ENCODE measurements around the gene PLPPR1. TPM values are rescaled to one million over a fixed set of nuclear protein-coding genes. Genes with fewer than 3 reads are reported as not detected.

PLPPR1 gene
- total RNA-seq: 4.3 TPM

DNA sequence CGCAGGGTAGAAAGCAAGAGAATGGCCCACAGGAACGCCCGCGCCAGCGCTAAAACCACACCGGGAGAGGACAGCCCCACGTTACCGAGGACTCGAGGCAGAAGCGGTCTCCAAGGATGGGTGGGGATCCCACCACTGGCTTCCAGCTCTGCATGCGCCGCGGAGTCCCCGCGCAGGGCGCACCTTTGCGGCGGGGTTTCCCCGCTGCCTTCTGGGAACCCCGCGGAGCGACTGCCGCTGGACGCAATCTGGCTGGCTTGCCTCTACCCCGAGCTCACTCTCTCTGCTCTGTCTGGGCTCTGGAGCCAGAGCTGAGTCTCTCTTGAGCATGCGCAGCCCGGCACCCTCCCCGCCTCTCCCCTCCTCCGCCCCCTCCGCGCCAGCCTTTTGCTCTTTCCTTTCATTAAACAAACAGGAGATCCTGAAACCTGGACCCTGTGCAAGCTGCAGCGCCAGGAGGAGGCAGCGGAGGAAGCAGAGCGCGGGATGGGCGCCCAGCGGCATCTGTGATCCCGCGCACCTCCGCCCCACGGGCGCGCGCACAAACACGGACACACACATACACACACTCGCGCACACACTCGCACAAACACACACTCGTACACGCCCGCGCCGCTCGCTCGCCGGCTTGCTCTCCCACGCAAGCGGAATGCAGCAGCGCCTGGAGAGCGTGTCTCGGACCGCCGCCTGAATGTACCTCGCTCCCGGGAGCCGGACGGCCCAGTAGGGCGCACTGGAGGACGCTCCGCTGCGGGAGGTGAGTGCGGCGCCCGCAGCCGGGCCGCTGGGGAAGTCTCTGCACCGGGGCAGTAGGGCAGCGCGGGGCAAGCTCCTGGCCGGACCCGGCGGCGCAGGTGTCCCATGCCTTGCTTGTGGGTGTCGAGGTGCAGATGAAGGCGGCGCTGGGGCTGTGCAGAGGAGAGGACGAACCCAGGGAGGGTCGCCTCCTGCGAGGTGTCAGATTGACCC lies at the start of gene PLPPR1:
Gene PLPPR1 (plus strand): TSS at position 382 of the 969 bp plus-strand sequence.
- peak; percentile 64 for ATAC-seq
- intact Hi-C loops (cut with DNase I): no loop called here

DNA sequence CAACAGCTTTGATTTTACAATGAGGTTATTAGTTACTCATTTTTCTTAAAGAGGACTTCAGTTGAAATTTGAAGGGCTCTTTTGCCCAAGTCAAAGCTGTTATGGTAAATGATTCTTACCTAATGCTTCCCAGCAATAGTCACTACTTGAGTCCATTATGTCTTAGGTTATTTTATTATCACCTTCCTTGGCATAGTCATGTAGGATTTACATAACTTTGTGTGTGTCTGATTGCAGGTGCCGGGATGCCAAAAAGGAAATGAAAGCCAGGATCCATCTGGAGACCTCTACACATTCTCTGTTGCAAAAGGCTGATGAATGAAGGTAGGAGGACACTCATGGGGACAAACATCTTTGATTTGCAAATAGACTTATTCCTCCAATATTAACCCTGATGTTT lies 38.8 kb upstream of the PLPPR1 start:
- ATAC-seq (no peak), DNase-seq (ENCODE audit: low spot score) (no peak)
- intact Hi-C loops (cut with DNase I): no loop called here

More for the DNA sequence above, at the start of gene PLPPR1:
- DNase-seq (ENCODE audit: low spot score): no peak

DNA sequence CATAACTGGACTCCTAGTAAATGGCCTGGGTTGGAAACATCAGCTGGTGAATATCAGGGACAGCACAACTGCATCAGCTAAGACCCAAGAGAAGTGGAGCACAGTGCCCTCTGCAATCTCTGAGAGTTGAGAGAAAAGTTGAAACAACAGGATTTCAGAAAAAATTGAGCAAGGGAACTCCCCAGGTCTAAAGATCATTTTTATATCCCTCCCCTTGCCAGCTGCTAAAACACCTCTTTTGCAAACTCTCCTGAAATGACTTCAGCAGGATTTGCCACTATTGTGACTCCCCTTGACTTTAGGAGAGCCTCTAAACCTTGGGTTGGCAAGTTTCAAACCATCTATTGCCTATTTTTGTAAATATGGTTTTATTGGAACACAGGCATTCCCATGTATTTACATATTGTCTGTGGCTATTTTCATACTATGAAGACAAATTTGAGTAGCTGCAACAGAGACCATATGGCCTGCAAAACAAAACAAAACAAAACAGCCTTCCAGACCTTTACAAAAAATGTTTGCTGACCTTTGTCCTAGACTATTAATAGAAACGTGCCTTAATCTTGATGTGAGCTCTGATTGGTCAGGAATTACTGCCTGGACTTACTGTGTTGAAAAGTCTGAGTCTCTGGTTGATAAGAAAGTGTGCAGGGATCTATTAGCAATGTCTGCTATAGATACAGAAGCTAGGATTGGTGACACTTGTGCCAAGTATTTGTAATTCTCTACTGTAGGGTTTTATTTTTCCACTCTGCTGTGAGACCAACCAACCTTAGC lies 37.7 kb upstream of the PLPPR1 start:
- no peak for ATAC-seq
- no peak for DNase-seq (ENCODE audit: low spot score)
- intact Hi-C loops (cut with DNase I): no loop called here

DNA sequence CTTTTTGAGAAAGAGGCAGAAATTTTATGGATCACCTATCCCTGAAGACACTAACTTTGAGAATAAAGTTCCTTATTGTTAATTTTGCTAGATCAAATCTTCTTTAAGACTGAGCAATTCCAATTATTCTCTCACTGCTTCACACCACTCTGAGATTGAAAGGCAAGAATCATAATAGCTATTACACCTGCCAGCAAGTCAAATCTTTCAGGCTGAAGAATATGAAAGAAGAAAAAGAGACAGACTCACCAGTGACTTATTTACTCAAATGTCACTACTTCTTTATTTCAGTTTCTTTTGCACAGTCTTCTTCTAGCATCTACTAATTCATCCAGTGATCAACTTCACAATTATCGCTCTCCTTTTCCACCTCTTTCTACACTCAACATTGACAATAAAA lies 35.9 kb upstream of the PLPPR1 start:
- DNase-seq (ENCODE audit: low spot score) (no peak), ATAC-seq (no peak)
- intact Hi-C loops (cut with DNase I): loop anchor here (2.0 kb wide), 1 partner anchor 30 kb away; no protein-coding TSS in a partner anchor

DNA sequence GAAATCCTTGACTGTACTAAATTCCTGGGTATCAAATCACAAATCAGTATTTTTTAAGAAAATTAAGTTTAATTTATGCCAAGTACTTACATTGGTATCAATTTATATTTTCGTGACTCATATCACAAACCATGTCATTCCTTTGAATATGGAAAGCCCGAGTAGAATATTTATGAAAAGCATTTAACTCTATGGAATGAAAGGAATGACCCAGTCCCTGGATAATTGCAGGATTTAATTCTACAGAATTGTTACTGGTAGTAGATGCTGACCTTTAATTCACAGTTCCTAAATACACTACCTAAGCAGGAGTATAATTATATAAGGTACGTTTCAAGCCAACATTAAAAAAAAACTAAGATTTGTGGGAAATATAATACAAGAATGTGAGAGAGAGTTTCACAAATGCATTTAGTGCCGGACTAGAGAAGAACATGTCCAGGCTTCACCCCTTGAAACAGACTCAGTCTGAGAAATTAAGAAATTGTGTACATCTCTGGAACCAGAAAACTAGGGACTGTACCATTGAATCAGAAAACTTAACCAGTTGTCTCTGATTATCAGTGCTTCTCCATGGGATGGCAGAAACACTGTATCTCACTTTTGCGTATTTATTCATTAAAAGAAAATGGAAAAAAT lies 28.5 kb upstream of the PLPPR1 start:
- ATAC-seq: no peak
- intact Hi-C loops (cut with DNase I): no loop called here
- no peak for DNase-seq (ENCODE audit: low spot score)

DNA sequence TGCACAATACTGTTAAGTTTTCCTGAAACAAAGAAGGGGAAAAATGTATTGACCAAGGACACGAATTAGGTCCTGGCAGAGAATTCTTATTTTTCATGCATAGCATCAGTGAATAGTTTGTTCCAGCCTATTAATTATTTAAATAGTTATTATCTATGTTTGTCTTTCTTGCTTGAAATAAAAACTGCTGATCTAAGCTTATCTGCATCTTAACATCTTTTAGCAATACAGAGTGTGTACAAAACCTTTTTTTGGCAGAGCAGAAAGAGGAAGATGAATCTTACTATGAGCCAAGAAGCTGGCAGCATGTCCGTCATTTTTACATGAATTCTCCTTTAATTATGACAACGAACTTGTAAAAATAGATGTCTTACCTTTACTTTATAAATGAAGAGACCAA lies 23.3 kb upstream of the PLPPR1 start:
- no peak for DNase-seq (ENCODE audit: low spot score)
- no peak for ATAC-seq
- intact Hi-C loops (cut with DNase I): no loop called here

DNA sequence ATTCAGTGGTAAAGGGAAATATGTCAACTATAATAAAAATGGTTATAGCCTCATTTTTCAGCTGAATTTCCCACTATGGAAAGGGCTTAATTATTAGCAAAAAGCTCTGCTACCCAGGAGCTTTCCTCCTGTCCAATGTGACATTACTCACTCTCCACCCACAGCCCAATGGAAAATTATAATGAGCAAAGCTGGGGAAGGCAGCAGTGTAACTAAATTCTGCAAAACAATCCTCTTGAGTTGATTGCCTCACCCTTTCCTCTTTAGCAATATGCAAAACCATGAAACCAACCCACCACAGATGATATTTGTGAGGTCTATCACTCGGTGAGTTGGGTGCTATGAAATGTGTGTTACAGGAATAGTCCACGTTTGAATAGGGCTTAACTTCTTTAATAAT lies 14.0 kb upstream of the PLPPR1 start:
- ATAC-seq (no peak), DNase-seq (ENCODE audit: low spot score) (no peak)
- intact Hi-C loops (cut with DNase I): no loop called here

DNA sequence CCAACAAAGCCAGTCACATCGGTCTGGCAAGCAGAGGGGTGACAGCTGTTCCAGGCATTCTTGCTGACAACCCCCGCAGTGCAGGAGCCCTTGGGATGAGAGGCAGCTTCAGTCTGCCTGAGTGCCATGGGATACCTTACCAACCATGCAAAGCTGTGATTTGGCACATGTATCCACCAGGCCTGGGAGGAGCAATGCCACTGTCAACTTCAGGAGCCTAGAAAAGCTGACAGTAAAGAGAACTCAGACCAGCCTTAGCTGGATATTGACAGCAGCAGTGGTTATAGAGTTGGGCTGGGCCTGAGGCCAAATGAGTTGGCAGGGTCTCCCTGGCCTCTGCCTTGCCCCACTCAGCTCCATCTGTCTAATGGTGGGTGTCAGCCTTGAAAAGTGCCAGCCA lies 10.1 kb upstream of the PLPPR1 start:
- no peak for ATAC-seq
- no peak for DNase-seq (ENCODE audit: low spot score)
- intact Hi-C loops (cut with DNase I): no loop called here

DNA sequence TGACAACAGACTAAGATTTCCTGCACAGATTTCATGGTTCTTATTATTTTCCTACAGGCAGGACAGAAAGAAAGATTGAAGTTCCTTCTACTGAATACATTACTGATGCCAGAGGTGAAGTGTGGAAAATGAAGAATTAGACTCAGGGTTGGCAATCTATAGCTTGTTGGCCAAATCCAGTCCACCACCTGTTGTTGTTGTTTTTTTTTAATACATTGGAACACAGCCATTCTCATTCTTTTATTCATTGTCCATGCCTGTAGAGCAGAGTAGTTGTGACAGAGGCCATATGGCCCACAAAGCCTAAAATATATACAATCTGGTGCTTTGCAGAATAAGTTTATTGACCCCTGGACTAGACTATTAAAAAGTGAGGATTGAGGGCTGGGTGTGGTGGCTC lies 5.8 kb upstream of the PLPPR1 start:
- no peak for ATAC-seq
- intact Hi-C loops (cut with DNase I): no loop called here
- DNase-seq (ENCODE audit: low spot score): no peak

DNA sequence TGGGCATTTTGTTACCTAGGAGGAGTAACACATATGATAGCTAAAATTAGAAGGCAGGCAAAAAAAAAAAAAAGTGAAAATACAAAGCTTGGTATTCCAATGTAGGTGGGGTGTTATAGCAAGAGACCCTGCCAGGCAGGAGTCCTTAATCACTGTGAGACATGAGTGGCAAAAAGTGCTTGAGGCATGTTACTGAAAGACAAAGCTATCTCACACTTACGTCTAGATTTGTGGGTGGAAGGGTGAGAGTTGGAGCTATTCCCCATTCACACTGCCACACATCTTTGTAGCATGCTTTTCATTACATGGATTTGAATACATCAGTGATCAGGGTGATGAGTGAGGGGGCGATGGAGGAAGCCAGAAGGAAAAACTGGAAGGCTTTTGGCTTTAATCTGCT lies 2.6 kb upstream of the PLPPR1 start:
- no peak for DNase-seq (ENCODE audit: low spot score)
- ATAC-seq: no peak
- intact Hi-C loops (cut with DNase I): no loop called here

DNA sequence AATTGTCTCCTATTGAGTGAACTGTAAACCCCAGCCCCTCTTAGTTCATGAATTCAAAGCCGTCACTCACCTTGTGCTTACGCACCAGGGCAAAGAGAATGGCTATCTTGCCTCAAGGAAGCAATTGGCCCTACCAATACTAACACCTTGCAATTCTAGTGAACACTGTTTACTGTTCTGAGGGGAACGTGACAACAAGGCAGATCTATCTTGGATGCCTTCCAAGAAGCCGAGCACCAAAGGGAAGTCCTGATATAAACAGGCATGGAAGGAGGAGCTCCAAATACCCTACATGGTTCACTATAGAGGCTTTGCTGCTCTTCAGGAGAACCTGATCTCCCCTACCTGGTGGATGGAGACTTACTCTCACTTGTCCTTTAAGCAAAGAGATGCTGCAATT lies 1.7 kb upstream of the PLPPR1 start:
- no peak for ATAC-seq
- DNase-seq (ENCODE audit: low spot score): no peak
- intact Hi-C loops (cut with DNase I): no loop called here

DNA sequence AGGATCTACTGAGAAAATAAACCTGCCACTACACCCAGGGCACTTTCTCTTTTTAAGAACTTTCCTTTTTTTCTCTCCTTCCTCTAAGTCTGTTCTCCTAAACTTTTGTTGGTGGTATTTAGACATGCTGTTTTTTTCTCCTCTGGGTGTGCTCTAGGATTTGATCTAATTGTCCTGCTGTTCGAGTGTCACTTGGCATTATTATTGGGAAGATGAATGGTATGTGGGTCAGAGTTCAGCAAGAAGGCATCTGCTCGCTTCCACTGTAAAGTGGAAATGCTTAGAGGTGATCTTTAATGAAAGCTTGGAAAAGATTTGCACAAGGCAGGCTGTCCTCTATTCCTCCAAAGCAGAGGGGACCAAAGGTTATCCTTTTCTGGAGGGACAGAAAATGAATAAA lies 1.3 kb upstream of the PLPPR1 start:
- DNase-seq (ENCODE audit: low spot score): no peak
- no peak for ATAC-seq
- intact Hi-C loops (cut with DNase I): no loop called here

DNA sequence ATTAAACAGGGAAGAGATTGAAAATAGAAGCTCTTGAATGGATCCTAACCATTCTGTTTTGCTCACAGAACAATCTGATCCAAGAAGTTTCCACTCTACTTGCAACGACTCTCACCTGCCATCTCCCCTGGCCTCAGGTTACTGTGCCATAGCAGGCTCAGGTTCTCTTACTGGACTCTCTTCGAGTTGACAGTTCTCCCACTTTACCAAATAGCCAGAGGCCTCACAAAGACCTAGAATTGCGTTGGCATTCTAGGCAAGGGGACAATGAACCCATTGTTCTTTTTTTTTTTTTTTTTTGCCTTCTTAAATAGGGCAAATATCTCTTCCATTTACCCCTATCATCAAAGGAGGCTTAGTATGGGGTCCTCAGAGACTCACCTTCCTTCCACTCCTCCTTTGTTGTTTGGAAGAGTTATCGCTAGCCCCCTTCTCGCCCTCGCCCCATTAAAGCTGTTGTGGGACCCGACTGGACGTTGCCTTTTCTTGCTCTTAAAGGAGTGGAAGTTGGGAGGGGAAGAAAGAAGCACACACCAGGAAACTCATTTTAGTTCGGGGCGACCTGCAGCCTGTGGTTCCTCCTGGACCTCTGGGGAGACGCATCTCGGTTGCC lies 688 bp upstream of the PLPPR1 start:
- ATAC-seq: no peak
- DNase-seq (ENCODE audit: low spot score): no peak
- intact Hi-C loops (cut with DNase I): no loop called here

DNA sequence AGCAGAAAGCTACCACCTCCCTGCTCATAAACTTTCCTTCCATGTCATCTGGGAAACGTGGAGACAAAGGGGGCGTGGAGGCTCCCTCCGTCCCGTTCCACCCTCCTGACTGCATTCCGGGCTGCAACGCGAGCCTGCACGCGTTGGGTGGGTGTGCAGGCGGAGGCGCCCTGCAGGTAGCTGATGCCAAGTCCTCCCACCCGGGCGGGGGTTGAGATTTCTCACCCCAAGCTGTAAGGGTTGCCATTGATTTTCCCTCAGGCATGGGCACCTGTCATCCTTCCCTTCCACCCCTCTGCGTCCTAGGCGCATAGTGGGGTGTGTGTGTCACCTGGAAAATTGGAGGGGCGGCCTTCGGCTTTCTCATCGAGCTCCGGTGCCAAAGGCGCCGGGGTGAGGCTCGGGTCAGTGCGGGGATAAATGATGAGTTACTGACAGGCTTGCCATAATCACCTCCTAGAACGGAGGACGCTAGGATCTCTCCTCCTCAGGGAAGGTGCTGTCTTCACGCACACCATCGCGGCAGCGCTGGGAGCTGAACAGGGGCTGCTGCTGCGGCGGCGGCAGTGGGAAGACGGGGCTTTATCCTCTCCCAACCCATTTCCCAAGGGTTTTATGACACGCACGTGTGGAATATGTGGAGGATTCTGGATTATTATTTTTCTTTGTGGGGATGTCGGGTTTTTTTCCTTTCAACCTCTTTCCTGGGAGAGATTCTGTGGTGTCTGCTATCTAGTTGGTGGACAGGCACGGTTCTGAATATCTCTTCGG lies 973 bp downstream of the PLPPR1 start:
- DNase-seq (ENCODE audit: low spot score) (no peak), ATAC-seq (no peak)
- intact Hi-C loops (cut with DNase I): no loop called here

DNA sequence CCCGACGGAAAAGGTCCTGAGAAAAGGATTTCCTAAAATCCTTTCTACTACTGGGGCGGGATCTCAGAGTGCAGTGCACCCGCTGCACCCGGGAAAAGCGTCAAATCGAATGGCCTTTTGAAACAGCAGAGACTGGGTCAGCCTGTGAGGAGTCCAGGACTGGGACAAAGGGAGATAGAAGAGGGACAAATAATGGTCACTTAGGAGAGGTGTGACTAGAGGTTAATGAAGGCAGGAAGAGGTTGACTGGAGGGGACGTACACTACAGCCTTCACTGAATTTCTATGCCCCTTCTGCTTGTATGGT lies 1.5 kb downstream of the PLPPR1 start:
- ATAC-seq: no peak
- intact Hi-C loops (cut with DNase I): no loop called here
- no peak for DNase-seq (ENCODE audit: low spot score)

DNA sequence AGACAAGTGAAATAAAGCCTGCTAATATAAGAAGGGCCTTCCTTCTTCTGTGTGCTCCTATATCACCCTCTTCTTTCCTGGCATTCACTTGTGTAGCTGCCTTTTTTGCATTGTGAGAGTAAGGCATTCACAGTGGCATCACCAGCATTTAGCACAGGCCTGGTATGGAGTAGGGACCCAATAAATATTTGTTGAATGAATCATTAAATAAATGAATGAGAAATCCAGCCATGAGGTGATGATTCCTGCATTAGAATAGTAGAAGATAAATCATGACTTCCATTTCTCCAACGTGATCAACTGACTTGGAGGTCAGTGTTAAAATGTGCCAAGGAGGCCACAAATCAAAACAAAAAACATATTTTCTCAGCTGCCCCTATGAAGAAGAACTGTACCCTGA lies 3.9 kb downstream of the PLPPR1 start:
- no peak for DNase-seq (ENCODE audit: low spot score)
- intact Hi-C loops (cut with DNase I): no loop called here
- no peak for ATAC-seq

DNA sequence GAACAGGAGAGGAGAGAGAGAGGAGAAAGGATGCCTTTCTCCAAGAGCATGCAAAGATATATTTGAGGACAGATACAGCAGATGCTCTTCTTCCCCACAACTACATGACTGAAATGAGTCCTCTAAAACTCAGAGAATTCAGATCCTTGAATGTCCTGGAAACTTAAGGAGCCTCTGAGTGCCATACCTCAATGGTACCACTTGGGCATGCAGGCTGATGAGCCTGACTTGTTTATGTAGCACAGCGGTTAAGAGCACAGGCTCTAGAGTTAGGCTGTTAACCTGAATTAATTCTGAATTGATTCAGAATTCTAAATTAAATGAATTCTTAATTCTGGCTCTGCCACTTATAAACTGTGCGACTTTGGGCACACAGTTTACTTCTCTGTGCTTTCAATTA lies 5.7 kb downstream of the PLPPR1 start:
- intact Hi-C loops (cut with DNase I): no loop called here
- ATAC-seq (no peak), DNase-seq (ENCODE audit: low spot score) (no peak)

DNA sequence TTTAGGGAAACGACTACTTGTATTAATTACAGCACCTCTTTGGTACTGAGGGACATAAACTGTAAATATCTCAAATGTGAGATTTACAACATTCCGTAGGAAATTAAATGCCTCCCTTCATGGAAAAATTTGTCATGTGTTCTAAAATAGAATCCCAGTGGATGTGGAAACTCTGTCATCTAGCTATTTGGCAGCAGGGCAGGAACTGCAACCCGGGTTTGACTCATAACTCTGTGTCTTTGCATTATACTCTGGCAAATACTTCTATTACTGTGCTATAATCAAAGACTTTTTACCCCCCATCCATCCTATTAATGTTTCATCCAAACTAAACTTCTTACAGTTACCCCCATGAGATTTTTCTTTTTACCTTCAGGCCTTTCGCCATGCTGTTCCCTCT lies 6.6 kb downstream of the PLPPR1 start:
- DNase-seq (ENCODE audit: low spot score) (no peak), ATAC-seq (no peak)
- intact Hi-C loops (cut with DNase I): no loop called here

DNA sequence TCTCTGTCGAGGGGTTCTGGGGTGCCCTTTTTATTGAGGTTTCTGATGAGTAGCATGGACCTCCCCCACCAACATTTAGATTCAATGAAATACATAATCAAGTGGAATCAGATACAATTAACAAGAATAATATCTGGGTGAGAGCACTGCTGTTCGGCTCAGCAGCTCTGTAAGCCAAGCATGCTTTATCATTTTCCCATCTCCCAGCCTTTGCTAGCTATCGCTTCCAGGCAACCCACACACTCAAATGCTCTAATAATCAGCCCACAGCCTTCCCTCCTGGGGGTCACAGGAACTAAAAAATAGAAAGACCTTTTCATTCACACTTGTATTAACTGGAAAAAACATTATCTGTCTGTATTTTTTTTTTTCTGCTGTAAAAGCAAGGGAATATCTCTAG lies 8.9 kb downstream of the PLPPR1 start:
- ATAC-seq (no peak), DNase-seq (ENCODE audit: low spot score) (no peak)
- intact Hi-C loops (cut with DNase I): no loop called here
